ENCODE measurements around the gene MARCHF10.

DNA sequence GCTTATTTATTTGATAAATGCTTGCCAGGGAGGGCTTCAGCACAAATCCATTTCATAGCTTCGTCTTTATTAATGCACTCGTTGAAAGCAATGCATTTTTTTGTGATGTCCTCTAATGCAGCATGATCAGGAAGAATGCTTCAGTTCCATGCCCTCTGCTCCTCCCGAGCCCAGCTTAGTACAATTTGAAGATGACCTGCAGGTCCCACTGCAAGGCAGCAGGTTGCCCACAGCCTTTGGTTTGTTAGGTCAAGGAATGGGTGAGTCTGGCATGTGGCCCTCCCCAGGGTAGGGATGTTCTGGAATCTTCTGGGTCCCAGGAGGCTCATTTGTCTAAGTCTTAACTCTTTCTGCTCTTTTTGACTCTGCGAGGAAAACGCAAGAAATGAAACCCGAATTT is 49.4 kb upstream of the MARCHF10 start:
- TF ChIP-seq, protein P1, sequence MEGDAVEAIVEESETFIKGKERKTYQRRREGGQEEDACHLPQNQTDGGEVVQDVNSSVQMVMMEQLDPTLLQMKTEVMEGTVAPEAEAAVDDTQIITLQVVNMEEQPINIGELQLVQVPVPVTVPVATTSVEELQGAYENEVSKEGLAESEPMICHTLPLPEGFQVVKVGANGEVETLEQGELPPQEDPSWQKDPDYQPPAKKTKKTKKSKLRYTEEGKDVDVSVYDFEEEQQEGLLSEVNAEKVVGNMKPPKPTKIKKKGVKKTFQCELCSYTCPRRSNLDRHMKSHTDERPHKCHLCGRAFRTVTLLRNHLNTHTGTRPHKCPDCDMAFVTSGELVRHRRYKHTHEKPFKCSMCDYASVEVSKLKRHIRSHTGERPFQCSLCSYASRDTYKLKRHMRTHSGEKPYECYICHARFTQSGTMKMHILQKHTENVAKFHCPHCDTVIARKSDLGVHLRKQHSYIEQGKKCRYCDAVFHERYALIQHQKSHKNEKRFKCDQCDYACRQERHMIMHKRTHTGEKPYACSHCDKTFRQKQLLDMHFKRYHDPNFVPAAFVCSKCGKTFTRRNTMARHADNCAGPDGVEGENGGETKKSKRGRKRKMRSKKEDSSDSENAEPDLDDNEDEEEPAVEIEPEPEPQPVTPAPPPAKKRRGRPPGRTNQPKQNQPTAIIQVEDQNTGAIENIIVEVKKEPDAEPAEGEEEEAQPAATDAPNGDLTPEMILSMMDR (conservative IDR thresholded peaks at IDR 0.05), result no peak
- no peak for TF ChIP-seq ZFX (IDR thresholded peaks at IDR 0.05)
